ENCODE results near the gene LEF1. TPM values are rescaled to one million over a fixed set of nuclear protein-coding genes. Genes with fewer than 3 reads are reported as not detected.

Gene LEF1
- total RNA-seq, 1 experiment from 2014 or later: 22.3 TPM

GRCh38 chr4:108203377-108203776 is 34.6 kb upstream of the LEF1 start:
- Histone ChIP-seq H3K27me3 (replicated peaks; ENCODE audit: control insufficient read depth, insufficient read depth, low read length) (no peaks in the 10 kb centered on the region), H3K4me1 (no peaks in the 10 kb centered on the region), H3K9me3 (no peaks in the 10 kb centered on the region), H3K4me3 (ENCODE audit: low read depth, low read length) (no peak overlapping the region), H3K36me3 (ENCODE audit: control insufficient read depth, insufficient read depth, low read length) (no peaks in the 10 kb centered on the region)
- TF ChIP-seq, protein P1, sequence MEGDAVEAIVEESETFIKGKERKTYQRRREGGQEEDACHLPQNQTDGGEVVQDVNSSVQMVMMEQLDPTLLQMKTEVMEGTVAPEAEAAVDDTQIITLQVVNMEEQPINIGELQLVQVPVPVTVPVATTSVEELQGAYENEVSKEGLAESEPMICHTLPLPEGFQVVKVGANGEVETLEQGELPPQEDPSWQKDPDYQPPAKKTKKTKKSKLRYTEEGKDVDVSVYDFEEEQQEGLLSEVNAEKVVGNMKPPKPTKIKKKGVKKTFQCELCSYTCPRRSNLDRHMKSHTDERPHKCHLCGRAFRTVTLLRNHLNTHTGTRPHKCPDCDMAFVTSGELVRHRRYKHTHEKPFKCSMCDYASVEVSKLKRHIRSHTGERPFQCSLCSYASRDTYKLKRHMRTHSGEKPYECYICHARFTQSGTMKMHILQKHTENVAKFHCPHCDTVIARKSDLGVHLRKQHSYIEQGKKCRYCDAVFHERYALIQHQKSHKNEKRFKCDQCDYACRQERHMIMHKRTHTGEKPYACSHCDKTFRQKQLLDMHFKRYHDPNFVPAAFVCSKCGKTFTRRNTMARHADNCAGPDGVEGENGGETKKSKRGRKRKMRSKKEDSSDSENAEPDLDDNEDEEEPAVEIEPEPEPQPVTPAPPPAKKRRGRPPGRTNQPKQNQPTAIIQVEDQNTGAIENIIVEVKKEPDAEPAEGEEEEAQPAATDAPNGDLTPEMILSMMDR (IDR thresholded peaks at IDR 0.05; ENCODE audit: insufficient read depth in 1 of 2, low read depth in 1 of 2, low read length in 1 of 2, severe bottlenecking in 1 of 2, unreplicated experiment in 1 of 2): no peak
- POLR2A ChIA-PET: no interaction called here
- DNase-seq: no peak
- intact Hi-C loops (cut with micrococcal nuclease; ENCODE audit: unreplicated experiment): no loop called here
- Mint-ChIP-seq H3K4me1 (ENCODE audit: low read depth, unreplicated experiment) (no peaks in the 10 kb centered on the region), H3K27me3 (ENCODE audit: insufficient read depth, unreplicated experiment) (no peaks in the 10 kb centered on the region), H3K36me3 (ENCODE audit: insufficient read depth, unreplicated experiment) (no peaks in the 10 kb centered on the region), H3K9me3 (ENCODE audit: unreplicated experiment) (no peaks in the 10 kb centered on the region), H3K27ac (ENCODE audit: unreplicated experiment) (no peak overlapping the region), H3K4me3 (ENCODE audit: unreplicated experiment) (no peak overlapping the region)
- CTCF ChIA-PET: no interaction called here
- no TSS peak for BruUV-seq (replicated peaks)

DNA sequence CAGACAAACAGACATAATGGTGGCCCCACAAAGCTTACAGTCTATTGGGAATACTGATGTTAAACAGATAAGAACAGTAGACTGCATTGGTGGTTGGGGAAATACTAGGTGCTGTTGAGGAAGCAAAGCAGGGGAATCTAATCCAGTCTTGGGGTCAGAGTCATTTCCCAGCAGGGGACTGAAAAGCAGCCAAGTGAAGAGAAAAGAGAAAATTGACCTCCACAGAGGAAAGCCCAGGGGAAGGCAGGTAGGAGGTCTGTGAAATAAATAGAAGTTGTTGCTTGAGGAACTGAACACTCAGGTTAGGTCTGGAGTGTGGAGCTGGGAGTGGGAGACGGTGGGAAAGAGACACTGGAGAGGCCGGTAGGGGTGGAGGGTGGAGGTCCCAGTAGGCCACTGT is 33.0 kb upstream of the LEF1 start:
- no peaks in the 10 kb centered on the region for H3K36me3 Mint-ChIP-seq (ENCODE audit: insufficient read depth, unreplicated experiment)
- no peak overlapping the region for H3K4me3 Mint-ChIP-seq (ENCODE audit: unreplicated experiment)
- no TSS peak for BruUV-seq (replicated peaks)
- Histone ChIP-seq H3K4me1 (no peaks in the 10 kb centered on the region), H3K27me3 (replicated peaks; ENCODE audit: control insufficient read depth, insufficient read depth, low read length) (no peaks in the 10 kb centered on the region), H3K36me3 (ENCODE audit: control insufficient read depth, insufficient read depth, low read length) (no peaks in the 10 kb centered on the region), H3K4me3 (ENCODE audit: low read depth, low read length) (no peak overlapping the region), H3K9me3 (no peaks in the 10 kb centered on the region)
- intact Hi-C loops (cut with micrococcal nuclease; ENCODE audit: unreplicated experiment): no loop called here
- H3K4me1 Mint-ChIP-seq (ENCODE audit: low read depth, unreplicated experiment): no peaks in the 10 kb centered on the region
- ChIA-PET CTCF (no interaction called here), POLR2A (no interaction called here)
- DNase-seq: no peak
- TF ChIP-seq, protein P1 (IDR thresholded peaks at IDR 0.05; ENCODE audit: insufficient read depth in 1 of 2, low read depth in 1 of 2, low read length in 1 of 2, severe bottlenecking in 1 of 2, unreplicated experiment in 1 of 2): no peak
- no peaks in the 10 kb centered on the region for H3K9me3 Mint-ChIP-seq (ENCODE audit: unreplicated experiment)
- no peak overlapping the region for H3K27ac Mint-ChIP-seq (ENCODE audit: unreplicated experiment)
- H3K27me3 Mint-ChIP-seq (ENCODE audit: insufficient read depth, unreplicated experiment): no peaks in the 10 kb centered on the region

GRCh38 chr4:108199881-108200280 is 31.1 kb upstream of the LEF1 start:
- CTCF ChIA-PET: no interaction called here
- Mint-ChIP-seq H3K36me3 (ENCODE audit: insufficient read depth, unreplicated experiment) (no peaks in the 10 kb centered on the region), H3K27ac (ENCODE audit: unreplicated experiment) (no peak overlapping the region)

More at GRCh38 chr4:108199881-108200280, 31.1 kb upstream of the LEF1 start:
- no TSS peak for BruUV-seq (replicated peaks)
- Histone ChIP-seq H3K4me3 (ENCODE audit: low read depth, low read length) (no peak overlapping the region), H3K27me3 (replicated peaks; ENCODE audit: control insufficient read depth, insufficient read depth, low read length) (no peaks in the 10 kb centered on the region), H3K9me3 (no peaks in the 10 kb centered on the region), H3K4me1 (no peaks in the 10 kb centered on the region; the same call in 1 of the 2 replicates), H3K36me3 (ENCODE audit: control insufficient read depth, insufficient read depth, low read length) (no peaks in the 10 kb centered on the region)
- Mint-ChIP-seq H3K4me1 (ENCODE audit: low read depth, unreplicated experiment) (no peaks in the 10 kb centered on the region), H3K27me3 (ENCODE audit: insufficient read depth, unreplicated experiment) (no peaks in the 10 kb centered on the region), H3K4me3 (ENCODE audit: unreplicated experiment) (no peak overlapping the region), H3K9me3 (ENCODE audit: unreplicated experiment) (no peaks in the 10 kb centered on the region)
- intact Hi-C loops (cut with micrococcal nuclease; ENCODE audit: unreplicated experiment): no loop called here
- TF ChIP-seq, protein P1 (IDR thresholded peaks at IDR 0.05; ENCODE audit: insufficient read depth in 1 of 2, low read depth in 1 of 2, low read length in 1 of 2, severe bottlenecking in 1 of 2, unreplicated experiment in 1 of 2): no peak
- POLR2A ChIA-PET: no interaction called here
- no peak for DNase-seq
